ENCODE measurements around the gene CCDC191.
A peak's percentile ranks its signal among the peaks of the same experiment; 100 is the strongest.

Gene CCDC191

GRCh38 chr3:114056130-114057010, at the start of gene CCDC191, which contains the start of gene QTRT2:
Gene CCDC191, minus strand, starts transcription at chr3:114056526. Its CDS starts 60 bp downstream, at chr3:114056466.
Gene QTRT2, plus strand, starts transcription at chr3:114056737. Its CDS starts 8,521 bp downstream, at chr3:114065258.
- DNase-seq (ENCODE audit: low read depth in 2 of 2) = peak; percentile 97

- no peak for DNase-seq (ENCODE audit: low read depth in 2 of 2)
Observed at GRCh38 chr3:114104414-114104813, 48.1 kb upstream of the CCDC191 start.

- no peak for DNase-seq (ENCODE audit: low read depth in 2 of 2)
Observed at GRCh38 chr3:114103858-114104257, 47.5 kb upstream of the CCDC191 start.

- no peak for DNase-seq (ENCODE audit: low read depth in 2 of 2)
Observed at GRCh38 chr3:114103181-114103580, 46.9 kb upstream of the CCDC191 start.

- no peak for DNase-seq (ENCODE audit: low read depth in 2 of 2)
Observed at GRCh38 chr3:114101101-114101500, 44.8 kb upstream of the CCDC191 start.

- no peak for DNase-seq (ENCODE audit: low read depth in 2 of 2)
Observed at GRCh38 chr3:114095796-114096195, 39.5 kb upstream of the CCDC191 start.

GRCh38 chr3:114093596-114093995, 37.3 kb upstream of the CCDC191 start:
- DNase-seq (ENCODE audit: low read depth in 2 of 2) = no peak

GRCh38 chr3:114093016-114093380, 36.7 kb upstream of the CCDC191 start:
- DNase-seq (ENCODE audit: low read depth in 2 of 2) = no peak

GRCh38 chr3:114092151-114093015, 36.1 kb upstream of the CCDC191 start:
- no peak for DNase-seq (ENCODE audit: low read depth in 2 of 2)

GRCh38 chr3:114089675-114090074, 33.3 kb upstream of the CCDC191 start:
- no peak for DNase-seq (ENCODE audit: low read depth in 2 of 2)

- DNase-seq (ENCODE audit: low read depth in 2 of 2) = no peak
Observed at GRCh38 chr3:114086356-114086755, 30.0 kb upstream of the CCDC191 start.

- no peak for DNase-seq (ENCODE audit: low read depth in 2 of 2)
Observed at GRCh38 chr3:114083112-114083511, 26.8 kb upstream of the CCDC191 start.

GRCh38 chr3:114081037-114081436, 24.7 kb upstream of the CCDC191 start:
- no peak for DNase-seq (ENCODE audit: low read depth in 2 of 2)

- DNase-seq (ENCODE audit: low read depth in 2 of 2) = no peak
Observed at GRCh38 chr3:114080201-114080600, 23.9 kb upstream of the CCDC191 start.

GRCh38 chr3:114079761-114080160, 23.4 kb upstream of the CCDC191 start:
- no peak for DNase-seq (ENCODE audit: low read depth in 2 of 2)

- no peak for DNase-seq (ENCODE audit: low read depth in 2 of 2)
Observed at GRCh38 chr3:114078126-114078525, 21.8 kb upstream of the CCDC191 start.

GRCh38 chr3:114076711-114077110, 20.4 kb upstream of the CCDC191 start:
- no peak for DNase-seq (ENCODE audit: low read depth in 2 of 2)

GRCh38 chr3:114071786-114072185, 15.5 kb upstream of the CCDC191 start:
- no peak for DNase-seq (ENCODE audit: low read depth in 2 of 2)

- no peak for DNase-seq (ENCODE audit: low read depth in 2 of 2)
Observed at GRCh38 chr3:114068336-114068735, 12.0 kb upstream of the CCDC191 start.

- DNase-seq (ENCODE audit: low read depth in 2 of 2) = no peak
Observed at GRCh38 chr3:114067804-114068203, 11.5 kb upstream of the CCDC191 start.

GRCh38 chr3:114060906-114061655, 4.8 kb upstream of the CCDC191 start:
- no peak for DNase-seq (ENCODE audit: low read depth in 2 of 2)

- no peak for DNase-seq (ENCODE audit: low read depth in 2 of 2)
Observed at GRCh38 chr3:114058646-114059045, 2.3 kb upstream of the CCDC191 start.
